Measurements from ENCODE around the gene STEEP1. TPM values are rescaled to one million over a fixed set of nuclear protein-coding genes. Genes with fewer than 3 reads are reported as not detected.

STEEP1 gene
- total and polyA plus RNA-seq, 2 of the 13 experiments (the other 11 are each of a cell fraction or from before 2014, with no cell fraction given) = 7.7 to 23.1 TPM

DNA sequence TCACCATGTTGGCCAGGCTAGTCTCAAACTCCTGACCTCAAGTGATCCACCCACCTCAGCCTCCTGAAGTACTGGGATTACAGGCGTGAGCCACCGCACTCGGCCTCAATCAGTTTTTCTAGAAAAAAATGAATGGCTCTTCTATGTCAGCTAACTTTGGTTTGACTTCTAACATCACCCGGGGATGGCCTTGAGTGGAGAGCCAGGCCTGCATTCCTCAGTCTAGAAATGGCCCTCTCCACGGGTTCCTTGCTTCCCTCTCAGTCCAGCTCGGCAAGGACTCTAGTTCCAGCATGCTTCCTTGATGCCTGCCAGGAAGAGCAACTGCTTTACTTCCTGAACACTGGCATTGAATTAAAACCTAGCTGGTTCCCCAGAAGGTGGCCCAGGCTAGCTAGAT is 58.0 kb downstream of the STEEP1 start:
- Histone ChIP-seq H3K9ac (ENCODE audit: insufficient read depth, low read depth, low read length) (no peak overlapping the region), H3K36me3 (replicated peaks in 1 of 2; ENCODE audit: control insufficient read depth in 1 of 2, insufficient read depth in 2 of 2, low read length in 2 of 2) (no peaks in the 10 kb centered on the region), H3K79me2 (ENCODE audit: insufficient read depth, low read length) (no peaks in the 10 kb centered on the region), H3K27me3 (ENCODE audit: control insufficient read depth in 1 of 2, insufficient read depth in 2 of 2, low read length in 2 of 2) (no peaks in the 10 kb centered on the region), H3K27ac (ENCODE audit: extremely low read length, insufficient read depth, low read length) (peak overlapping the region; percentile 60), H3K4me1 (ENCODE audit: insufficient read depth, low read length) (peaks cover 57% of the 10 kb centered on the region), H4K20me1 (ENCODE audit: insufficient read depth, low read length) (no peaks in the 10 kb centered on the region), H3K4me3 (replicated peaks in 1 of 3; ENCODE audit: insufficient read depth in 1 of 3, low read depth in 2 of 3, low read length in 3 of 3) (no peak overlapping the region), H3K4me2 (ENCODE audit: low read depth, low read length) (no peak overlapping the region), H2AFZ (ENCODE audit: low read length) (peak overlapping the region; percentile 86), H3K9me3 (ENCODE audit: low read length) (no peaks in the 10 kb centered on the region)
- ChIA-PET CTCF (ENCODE audit: low intra/inter-chr PET ratio, low total read pairs) (no interaction called here), POLR2A (interaction anchor here (0.7 to 3.2 kb wide), 4 partner anchors 11 to 67 kb away, joined by 3 to 27 read pairs (median 9); partner anchors contain the start of gene UBE2A)
- BruUV-seq (replicated peaks) = no TSS peak
- intact Hi-C loops (cut with micrococcal nuclease; ENCODE audit: unreplicated experiment) = no loop called here
- TF ChIP-seq REST (IDR thresholded peaks at IDR 0.05; ENCODE audit: borderline replicate concordance in 1 of 2, low read depth in 1 of 2, low read length in 2 of 2) = no peak
- peak; percentile 70 for TF ChIP-seq ZBTB26 (CRISPR knock-in tag; IDR thresholded peaks at IDR 0.05; ENCODE audit: borderline replicate concordance)
- in situ Hi-C loops (cut with HindIII; ENCODE audit: extremely low pct_ligation_motif_present, low pct_unique_long_range_greater_than_20kb) = loop anchor here (25.0 kb wide), 1 partner anchor 230 kb away; no protein-coding TSS in a partner anchor
- no CpG with 5 or more reads among the region's 6 CpGs for WGBS (ENCODE audit: low lambda C conversion rate)
- ATAC-seq (no peak), FAIRE-seq (peak; percentile 66), DNase-seq (ENCODE audit: low spot score) (no peak)

Data from HepG2 (cell line).